Stimulated activated CD4-positive, alpha-beta T cell treated with anti-CD3 and anti-CD28 coated beads, Interleukin-15, amount 100 ng/mL, for 1 hour (primary cell): ENCODE results near the gene IQCB1.
A peak's percentile ranks its signal among the peaks of the same experiment; 100 is the strongest.
"Not testable (repeated sequence)": the region's sequence is repeated elsewhere in the genome, so short reads cannot be mapped to it uniquely, and the experiment has no call there.

Experiments used
- DNase-seq, 2 donors: peaks; one replicate each; pipeline ENCODE4 v3.0.0-alpha.2; 2020; ENCODE audit warnings: low read depth in 1 of 2, low spot score in 1 of 2

The IQCB1 gene

DNA sequence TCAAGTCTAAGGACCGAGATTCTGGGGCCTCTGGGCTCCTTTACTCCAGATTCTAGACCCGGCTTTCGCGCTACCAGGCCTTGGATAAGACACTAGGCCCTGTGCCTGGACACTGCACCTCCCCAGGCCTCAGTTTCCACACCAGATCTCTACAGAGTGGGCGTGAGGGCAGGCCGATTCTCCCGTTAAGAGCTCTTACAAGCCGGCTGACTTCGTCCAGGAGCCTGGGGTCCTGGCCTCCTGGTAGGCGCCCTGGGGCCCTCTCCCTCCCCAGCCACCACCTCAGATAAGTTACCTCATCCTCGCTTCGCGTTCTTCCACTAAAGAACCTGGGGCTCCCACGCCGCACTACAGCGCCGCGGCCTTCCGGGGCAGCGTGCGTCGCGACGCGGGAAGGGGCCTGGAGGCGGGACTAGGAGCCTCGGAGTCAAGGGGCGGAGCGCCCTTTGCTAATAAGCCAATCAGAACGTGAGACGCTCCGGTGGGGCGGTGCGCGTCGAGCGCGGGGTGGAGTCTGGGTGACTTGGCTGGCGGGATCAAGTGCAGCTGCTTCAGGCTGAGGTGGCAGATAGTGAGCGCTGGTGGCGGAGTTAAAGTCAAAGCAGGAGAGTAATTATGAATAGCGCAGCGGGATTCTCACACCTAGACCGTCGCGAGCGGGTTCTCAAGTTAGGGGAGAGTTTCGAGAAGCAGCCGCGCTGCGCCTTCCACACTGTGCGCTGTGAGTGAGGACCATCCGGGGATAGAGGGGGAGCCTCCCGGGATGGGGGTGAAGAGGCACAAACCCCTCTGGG is at the start of gene IQCB1, which contains the start of gene EAF2:
IQCB1 (minus strand) TSS at position 390 of the 794 bp plus-strand sequence. CDS start 6,100 bp downstream, outside the sequence.
EAF2 (plus strand) TSS at position 539 of the 794 bp plus-strand sequence; CDS start at position 616, 77 bp downstream.
- DNase-seq, result peak; percentile 89 to 90

DNA sequence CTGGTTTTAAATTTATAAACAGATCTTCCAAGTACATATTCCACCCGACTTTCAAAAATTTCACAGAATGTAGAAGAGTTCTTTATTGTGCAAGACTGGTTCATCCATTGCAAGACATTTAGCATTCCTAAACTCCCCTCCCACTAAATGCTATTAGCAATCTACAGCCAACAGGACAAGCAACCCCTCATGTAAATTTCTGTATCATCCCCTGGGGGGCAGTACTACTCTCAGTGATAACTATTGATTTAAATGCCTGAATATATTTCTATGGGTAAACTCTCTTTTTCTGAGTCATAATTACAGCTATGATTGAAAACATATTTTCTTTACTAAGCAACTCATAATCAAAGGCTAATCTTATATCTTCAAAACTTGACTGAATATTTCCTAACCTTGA is 48.6 kb upstream of the IQCB1 start:
- no peak for DNase-seq

- DNase-seq, result no peak
These were observed 43.6 kb upstream of the IQCB1 start for GRCh38 chr3:121878411-121878810.

DNA sequence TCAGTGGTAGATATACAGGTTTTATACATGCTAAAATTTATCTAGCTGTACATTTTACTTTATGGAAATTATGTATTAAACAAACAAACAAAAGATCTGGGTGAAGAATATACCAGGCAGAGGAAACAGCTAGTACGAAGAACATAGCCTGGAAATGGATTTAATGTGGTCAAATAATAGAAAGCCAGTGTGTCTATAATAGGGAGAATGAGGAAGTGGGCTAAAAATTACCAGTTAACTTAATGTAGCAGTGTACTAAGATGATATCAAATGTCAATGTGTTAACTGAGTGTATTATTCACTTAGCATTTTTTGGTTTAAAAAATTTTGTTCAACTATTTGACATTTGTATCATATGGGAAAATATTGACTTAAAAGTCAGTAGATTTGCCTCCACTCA is 36.6 kb upstream of the IQCB1 start:
- DNase-seq, result no peak

GRCh38 chr3:121870717-121871116 is 35.9 kb upstream of the IQCB1 start:
- no peak for DNase-seq

DNA sequence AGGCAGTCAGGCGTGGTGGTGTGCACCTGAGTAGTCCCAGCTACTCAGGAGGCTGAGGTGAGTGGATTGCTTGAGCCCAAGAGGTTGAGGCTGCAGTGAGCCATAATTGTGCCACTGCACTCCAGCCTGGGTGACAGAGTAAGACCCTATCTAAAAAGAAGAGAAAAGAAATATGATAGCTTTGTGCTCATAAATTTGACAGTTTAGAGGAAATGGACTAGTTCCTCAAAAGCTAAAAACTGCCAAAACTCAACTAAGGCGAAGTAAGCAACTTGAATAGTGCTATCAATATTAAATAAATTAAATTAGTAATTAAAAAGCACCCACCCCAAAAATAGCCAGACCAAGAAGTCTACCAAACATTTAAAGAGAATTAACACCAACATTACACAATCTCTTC is 34.9 kb upstream of the IQCB1 start:
- no peak for DNase-seq

DNA sequence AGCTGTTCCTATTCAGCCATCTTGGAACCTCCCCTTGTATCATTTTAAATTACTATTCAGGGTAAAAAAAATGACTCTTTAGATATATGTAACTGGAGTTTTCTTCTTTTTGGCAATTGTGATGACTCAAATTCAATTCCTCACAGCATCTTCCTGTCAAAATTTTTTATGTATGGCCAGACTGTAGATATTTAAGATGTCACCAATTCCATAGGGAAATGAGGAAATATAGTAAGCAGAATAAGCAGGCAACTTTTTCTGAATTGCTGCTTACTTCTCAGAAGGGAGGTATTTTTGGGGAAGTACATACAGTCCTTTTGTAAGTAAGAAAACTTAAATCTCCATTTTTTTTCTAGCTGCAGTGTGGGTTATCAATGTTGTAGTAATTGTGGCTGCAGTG is 28.9 kb upstream of the IQCB1 start:
- DNase-seq, result no peak

GRCh38 chr3:121863247-121863646 is 28.4 kb upstream of the IQCB1 start:
- DNase-seq, result not testable (repeated sequence)

DNA sequence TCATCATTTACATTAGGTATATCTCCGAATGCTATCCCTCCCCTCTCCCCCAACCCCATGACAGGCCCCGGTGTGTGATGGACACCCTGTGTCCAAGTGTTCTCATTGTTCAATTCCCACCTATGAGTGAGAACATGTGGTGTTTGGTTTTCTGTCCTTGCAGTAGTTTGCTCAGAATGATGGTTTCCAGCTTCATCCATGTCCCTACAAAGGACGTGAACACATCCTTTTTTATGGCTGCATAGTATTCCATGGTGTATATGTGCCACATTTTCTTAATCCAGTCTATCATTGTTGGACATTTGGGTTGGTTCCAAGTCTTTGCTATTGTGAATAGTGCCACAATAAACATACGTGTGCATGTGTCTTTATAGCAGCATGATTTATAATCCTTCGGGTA is 22.9 kb upstream of the IQCB1 start:
- DNase-seq, result not testable (repeated sequence)

- no peak for DNase-seq
These were observed 20.7 kb upstream of the IQCB1 start for GRCh38 chr3:121855555-121855954.

- no peak for DNase-seq
These were observed 17.4 kb upstream of the IQCB1 start for GRCh38 chr3:121852256-121852655.

DNA sequence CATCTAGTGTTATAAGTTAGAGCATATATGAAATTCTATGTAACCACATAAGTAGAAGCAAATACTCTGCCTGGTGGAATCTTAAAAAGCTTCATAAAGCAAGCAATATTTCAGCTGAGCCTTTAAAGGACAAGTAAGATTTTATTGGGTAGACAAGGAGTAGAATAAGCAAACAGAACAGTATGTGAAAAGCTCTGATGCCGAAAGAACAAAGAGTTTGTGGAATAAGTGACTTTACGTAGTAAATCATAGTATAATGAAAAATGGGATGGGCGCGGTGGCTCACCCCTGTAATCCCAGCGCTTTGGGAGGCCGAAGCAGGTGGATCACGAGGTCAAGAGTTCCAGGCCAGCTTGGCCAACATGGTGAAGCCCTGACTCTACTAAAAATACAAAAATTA is 10.0 kb upstream of the IQCB1 start:
- DNase-seq, result no peak

- no peak for DNase-seq
These were observed 5.1 kb upstream of the IQCB1 start for GRCh38 chr3:121839962-121840361.

DNA sequence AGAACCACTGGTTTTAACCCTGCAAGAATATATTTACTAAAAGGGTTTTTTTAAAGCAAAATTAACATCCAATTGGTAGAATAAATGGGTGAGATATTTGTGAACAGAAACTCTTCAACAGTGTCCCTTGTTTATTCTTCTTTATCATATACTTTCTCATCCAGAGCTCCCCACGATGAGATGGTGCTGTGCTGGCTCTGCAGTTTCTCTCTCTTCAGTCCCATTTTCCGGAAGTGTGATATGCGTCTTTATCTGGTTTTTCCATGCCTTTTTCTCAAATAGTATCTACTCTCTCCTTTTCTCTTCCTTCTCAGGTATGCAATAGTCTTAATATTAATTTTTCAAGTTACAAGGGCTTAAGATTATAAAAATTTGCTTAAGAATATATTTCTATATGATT is 1.6 kb upstream of the IQCB1 start:
- no peak for DNase-seq

DNA sequence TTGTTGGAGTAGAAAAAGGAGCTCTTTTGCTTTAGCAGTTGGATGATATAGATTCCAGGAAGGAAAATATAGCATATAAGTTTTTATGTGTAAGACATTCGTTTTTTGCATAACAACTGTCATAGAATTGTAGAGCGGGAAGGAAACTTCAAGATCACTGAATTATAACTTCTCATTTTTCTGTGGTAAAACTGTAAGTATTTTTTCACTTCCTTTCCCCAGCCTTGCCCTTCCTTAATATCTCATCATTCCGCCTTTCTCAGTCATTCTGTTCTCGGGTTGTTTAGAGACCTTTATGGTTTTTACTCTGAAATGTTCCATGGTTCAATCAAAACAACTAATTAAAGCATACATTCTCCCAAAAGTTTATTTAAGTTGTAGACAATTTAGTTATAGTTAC is 1.2 kb upstream of the IQCB1 start:
- DNase-seq, result no peak

DNA sequence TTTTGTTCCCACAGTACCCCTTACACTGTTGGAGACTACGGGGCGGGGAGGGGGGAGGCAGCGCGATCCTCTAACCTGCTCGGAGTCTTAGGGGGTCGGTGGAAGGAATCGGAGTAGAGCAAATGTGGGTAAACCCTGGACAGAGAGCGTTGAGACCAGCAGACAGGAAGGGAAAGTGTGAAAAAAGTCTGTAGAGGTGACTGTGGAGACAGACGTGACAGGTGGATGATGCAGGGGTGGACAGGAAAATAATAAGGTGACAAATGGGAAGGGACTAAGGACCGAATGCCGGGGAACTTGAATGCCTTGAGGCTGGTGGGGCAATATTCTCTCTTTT is 573 bp upstream of the IQCB1 start:
- DNase-seq, result no peak

GRCh38 chr3:121834157-121834670 is 646 bp downstream of the IQCB1 start:
- DNase-seq, result no peak

- no peak for DNase-seq
These were observed 11.9 kb downstream of the IQCB1 start for GRCh38 chr3:121822973-121823372.

GRCh38 chr3:121821421-121822199 is 13.2 kb downstream of the IQCB1 start:
- DNase-seq, result no peak

DNA sequence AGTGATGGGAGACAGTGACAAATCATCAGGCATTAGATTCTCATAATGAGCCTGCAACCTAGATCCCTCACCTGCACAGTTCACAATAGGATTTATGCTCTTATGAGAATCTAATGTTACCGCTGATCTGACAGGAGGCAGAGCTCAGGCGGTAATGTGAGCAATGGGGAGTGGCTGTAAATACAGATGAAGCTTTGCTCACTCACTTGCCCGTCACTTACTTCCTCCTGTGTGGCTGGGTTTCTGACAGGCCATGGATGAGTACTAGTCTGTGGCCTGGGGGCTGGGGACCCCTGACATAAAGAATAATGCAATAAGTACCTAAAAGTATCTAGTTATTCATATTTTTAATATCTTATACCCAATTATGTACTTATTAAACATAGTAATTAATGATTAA is 15.6 kb downstream of the IQCB1 start:
- DNase-seq, result no peak

- no peak for DNase-seq
These were observed 16.3 kb downstream of the IQCB1 start for GRCh38 chr3:121818578-121818977.

DNA sequence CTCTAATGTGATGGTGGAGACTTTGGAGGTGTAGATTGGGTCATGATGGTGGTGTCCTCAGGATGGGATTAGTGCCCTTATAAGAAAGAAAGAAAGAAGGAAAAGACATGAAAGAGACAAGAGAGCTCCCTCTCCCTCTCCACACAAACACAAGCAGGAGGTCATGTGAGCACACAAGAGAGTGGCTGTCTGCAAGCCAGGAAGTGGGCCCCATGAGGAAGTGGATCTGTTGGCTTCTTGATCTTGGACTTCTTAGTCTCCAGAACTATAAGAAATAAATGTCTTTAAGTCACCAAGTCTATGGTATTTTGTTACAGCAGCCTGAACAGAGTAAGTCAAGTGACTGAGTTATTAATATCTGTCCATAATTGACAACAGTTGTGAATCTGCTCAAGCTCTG is 17.1 kb downstream of the IQCB1 start:
- DNase-seq, result no peak
